Caco-2 (cell line): ENCODE results near the gene NRXN2. TPM values are rescaled to one million over a fixed set of nuclear protein-coding genes. Genes with fewer than 3 reads are reported as not detected.

Experiments
- BruUV-seq: library from RNA; stranded (reverse); fragments of 400-500 nt; replicated peaks from 2 replicates; lab custom pipeline; 2021; lab: Mats Ljungman, UMichigan
- CTCF ChIA-PET: fragments of 300-600 bp; sonication (Branson Sonifier 250); formaldehyde crosslinking; loops from one replicate; lab custom pipeline; 2022; ENCODE audit warnings: antibody characterized with exemption; lab: Charles Lee
- POLR2A ChIA-PET: fragments of 300-600 bp; sonication (Branson Sonifier 250); formaldehyde crosslinking; loops from one replicate; lab custom pipeline; 2022; ENCODE audit warnings: antibody characterized with exemption; lab: Charles Lee
- DNase-seq, 2 experiments: peaks; one replicate each; pipeline versions ENCODE4 v3.0.0 to v3.0.0-alpha.2; 2020 to 2022
- H3K27me3 ChIP-seq: replicated peaks from 2 replicates; pipeline ENCODE4 v1.6.0; 2011; ENCODE audit warnings: low read length; ENCODE audit not compliant: control insufficient read depth, insufficient read depth
- H3K36me3 ChIP-seq: 2 replicates; pipeline ENCODE4 v1.5.1; 2011; ENCODE audit warnings: low read length; ENCODE audit not compliant: control insufficient read depth, insufficient read depth
- H3K4me1 ChIP-seq: fragments of 250-450 bp; sonication (Bioruptor Pico); 2 replicates; pipeline ENCODE4 v1.5.1; 2020; ENCODE audit warnings: mild to moderate bottlenecking
- H3K4me3 ChIP-seq: 2 replicates; pipeline ENCODE4 v1.5.1; 2011; ENCODE audit warnings: low read depth, mild to moderate bottlenecking, control low read depth, low read length
- H3K9me3 ChIP-seq: fragments of 250-450 bp; sonication (Bioruptor Pico); 2 replicates; pipeline ENCODE4 v1.5.1; 2020; ENCODE audit warnings: mild to moderate bottlenecking, moderate library complexity
- H3K27ac Mint-ChIP-seq: one replicate; pipeline ENCODE4 v1.8.0; 2022; ENCODE audit warnings: mixed read lengths; ENCODE audit not compliant: unreplicated experiment
- H3K27me3 Mint-ChIP-seq: one replicate; pipeline ENCODE4 v1.8.0; 2022; ENCODE audit warnings: mixed read lengths; ENCODE audit not compliant: insufficient read depth, unreplicated experiment
- H3K36me3 Mint-ChIP-seq: one replicate; pipeline ENCODE4 v1.8.0; 2022; ENCODE audit warnings: mild to moderate bottlenecking, mixed read lengths; ENCODE audit not compliant: insufficient read depth, unreplicated experiment
- H3K4me1 Mint-ChIP-seq: one replicate; pipeline ENCODE4 v1.8.0; 2022; ENCODE audit warnings: low read depth, mixed read lengths; ENCODE audit not compliant: unreplicated experiment
- H3K4me3 Mint-ChIP-seq: one replicate; pipeline ENCODE4 v1.8.0; 2022; ENCODE audit warnings: mild to moderate bottlenecking, moderate library complexity, mixed read lengths; ENCODE audit not compliant: unreplicated experiment
- H3K9me3 Mint-ChIP-seq: one replicate; pipeline ENCODE4 v1.8.0; 2022; ENCODE audit warnings: mixed read lengths; ENCODE audit not compliant: unreplicated experiment
- CTCF ChIP-seq, 2 experiments: fragments of 200-600 bp in 1 of 2; IDR thresholded peaks; 1 replicate in 1 of 2; 2 replicates in 1 of 2; pipeline versions ENCODE4 v1.5.1 to v1.8.0; 2011 to 2022; ENCODE audit warnings: antibody characterized with exemption in 1 of 2, control low read depth in 1 of 2, inconsistent platforms in 1 of 2, low read depth in 1 of 2, low read length in 1 of 2, mild to moderate bottlenecking in 1 of 2, moderate library complexity in 1 of 2; ENCODE audit not compliant: insufficient read depth in 1 of 2, severe bottlenecking in 1 of 2, unreplicated experiment in 1 of 2
- intact Hi-C: fragments of 100-400 bp; cut with micrococcal nuclease; formaldehyde crosslinking; loops from one replicate; pipeline ENCODE4 v1.10.0; 2022; ENCODE audit not compliant: unreplicated experiment
- total RNA-seq: library from RNA; stranded (reverse); gene quantifications from 2 replicates; pipeline ENCODE4 v1.2.3, GENCODE V29; 2022

Gene NRXN2
- total RNA-seq, 1 experiment from 2014 or later, result 7.6 TPM

GRCh38 chr11:64663656-64664055 is 59.3 kb downstream of the NRXN2 start:
- no peaks in the 10 kb centered on the region for H3K9me3 Mint-ChIP-seq
- TF ChIP-seq CTCF (IDR thresholded peaks at IDR 0.05; ENCODE audit: insufficient read depth in 1 of 2, low read depth in 1 of 2, low read length in 1 of 2, severe bottlenecking in 1 of 2, unreplicated experiment in 1 of 2), result no peak
- H3K4me3 ChIP-seq, result no peak overlapping the region
- peaks cover 3% of the 10 kb centered on the region for H3K27me3 Mint-ChIP-seq
- CTCF ChIA-PET, result no interaction called here
- H3K4me1 Mint-ChIP-seq, result no peaks in the 10 kb centered on the region
- peaks cover 12% of the 10 kb centered on the region for H3K4me1 ChIP-seq
- no TSS peak for BruUV-seq
- H3K4me3 Mint-ChIP-seq, result no peak overlapping the region
- H3K36me3 ChIP-seq, result no peaks in the 10 kb centered on the region
- H3K27ac Mint-ChIP-seq, result no peak overlapping the region
- intact Hi-C loops, result no loop called here
- no peaks in the 10 kb centered on the region for H3K36me3 Mint-ChIP-seq
- no peaks in the 10 kb centered on the region for H3K9me3 ChIP-seq
- no peak for DNase-seq
- POLR2A ChIA-PET, result no interaction called here
- H3K27me3 ChIP-seq, result no peaks in the 10 kb centered on the region

- BruUV-seq, result no TSS peak
- Mint-ChIP-seq H3K27me3 (no peaks in the 10 kb centered on the region), H3K27ac (no peak overlapping the region), H3K9me3 (no peaks in the 10 kb centered on the region), H3K36me3 (no peaks in the 10 kb centered on the region), H3K4me1 (no peaks in the 10 kb centered on the region), H3K4me3 (no peak overlapping the region)
- Histone ChIP-seq H3K4me3 (no peak overlapping the region), H3K9me3 (no peaks in the 10 kb centered on the region), H3K36me3 (no peaks in the 10 kb centered on the region), H3K4me1 (peaks cover 12% of the 10 kb centered on the region), H3K27me3 (no peaks in the 10 kb centered on the region)
- CTCF ChIA-PET, result no interaction called here
- no peak for TF ChIP-seq CTCF (IDR thresholded peaks at IDR 0.05; ENCODE audit: insufficient read depth in 1 of 2, low read depth in 1 of 2, low read length in 1 of 2, severe bottlenecking in 1 of 2, unreplicated experiment in 1 of 2)
- POLR2A ChIA-PET, result no interaction called here
- no peak for DNase-seq
- intact Hi-C loops, result no loop called here
These were observed 61.4 kb downstream of the NRXN2 start for GRCh38 chr11:64661614-64662013.

- Histone ChIP-seq H3K4me1 (peaks cover 12% of the 10 kb centered on the region), H3K36me3 (no peaks in the 10 kb centered on the region), H3K9me3 (no peaks in the 10 kb centered on the region), H3K27me3 (no peaks in the 10 kb centered on the region), H3K4me3 (no peak overlapping the region)
- no peak for TF ChIP-seq CTCF (IDR thresholded peaks at IDR 0.05; ENCODE audit: insufficient read depth in 1 of 2, low read depth in 1 of 2, low read length in 1 of 2, severe bottlenecking in 1 of 2, unreplicated experiment in 1 of 2)
- Mint-ChIP-seq H3K27ac (no peak overlapping the region), H3K4me1 (no peaks in the 10 kb centered on the region), H3K9me3 (no peaks in the 10 kb centered on the region), H3K27me3 (no peaks in the 10 kb centered on the region), H3K36me3 (no peaks in the 10 kb centered on the region), H3K4me3 (no peak overlapping the region)
- no TSS peak for BruUV-seq
- POLR2A ChIA-PET, result no interaction called here
- no peak for DNase-seq
- intact Hi-C loops, result no loop called here
- CTCF ChIA-PET, result no interaction called here
These were observed 61.9 kb downstream of the NRXN2 start for GRCh38 chr11:64661146-64661545.
